Liver (tissue), 3 donors: Measurements from ENCODE around the gene GRAMD4.

Source experiments
- GABPA ChIP-seq, 2 donors: IDR thresholded peaks in 1 of 2; conservative IDR thresholded peaks in 1 of 2; 2 replicates each; pipeline ENCODE4 v1.6.1; 2016; ENCODE audit warnings: antibody characterized with exemption in 2 of 2, mild to moderate bottlenecking in 1 of 2, moderate library complexity in 1 of 2
- TF ChIP-seq, protein P1 (sequence below): fragments of 150-350 bp; IDR thresholded peaks from 2 replicates; pipeline ENCODE4 v1.5.1; 2017; ENCODE audit warnings: improper control_type of control experiment, low read depth, low read length; ENCODE audit not compliant: missing input control
- donor health status: healthy.
- donor health status: healthy.

DNA sequence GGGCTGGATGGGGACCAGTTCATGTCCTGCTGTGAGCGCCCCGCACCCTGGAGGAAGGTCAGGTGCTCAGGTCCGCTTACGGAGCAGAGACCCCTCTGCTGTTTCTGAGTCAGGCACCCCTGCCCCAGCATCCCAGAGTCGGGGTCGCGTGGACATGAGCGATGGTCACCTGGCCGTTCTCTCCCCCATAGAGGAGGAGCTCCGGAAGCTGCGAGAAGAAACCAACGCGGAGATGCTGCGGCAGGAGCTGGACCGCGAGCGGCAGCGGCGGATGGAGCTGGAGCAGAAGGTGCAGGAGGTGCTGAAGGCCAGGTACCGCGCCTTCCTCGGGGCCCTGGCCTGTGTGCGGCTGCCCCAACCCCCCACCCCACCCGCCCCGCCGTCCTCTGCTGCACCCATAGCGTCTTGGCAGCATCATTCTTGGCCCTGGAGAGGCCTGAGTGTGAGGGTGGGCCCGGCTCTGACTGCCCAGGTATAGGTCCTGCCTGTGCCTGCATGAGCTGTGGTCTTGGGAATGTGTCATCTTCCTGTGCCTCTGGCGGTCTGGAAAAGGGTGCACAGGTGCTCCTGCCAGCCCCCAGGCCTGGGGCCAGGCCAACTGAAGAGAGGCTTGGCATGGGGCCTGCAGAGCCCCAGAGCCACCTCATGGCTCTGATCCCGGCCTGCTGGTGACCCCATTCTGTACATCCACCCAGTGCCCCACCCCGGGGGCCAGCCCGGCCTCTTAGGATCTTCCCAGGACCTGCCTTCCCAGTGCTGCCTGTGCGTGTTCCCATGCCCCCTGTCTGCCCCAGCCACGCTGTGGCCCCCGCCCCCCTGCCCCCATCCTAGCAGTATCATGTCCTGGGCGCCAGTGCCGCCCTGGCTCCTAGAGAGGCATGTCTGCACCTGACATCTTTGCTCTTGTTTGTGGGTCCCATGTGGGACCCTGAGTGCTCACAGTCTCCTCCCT is 38.1 kb downstream of the GRAMD4 start:
- TF ChIP-seq, protein P1, sequence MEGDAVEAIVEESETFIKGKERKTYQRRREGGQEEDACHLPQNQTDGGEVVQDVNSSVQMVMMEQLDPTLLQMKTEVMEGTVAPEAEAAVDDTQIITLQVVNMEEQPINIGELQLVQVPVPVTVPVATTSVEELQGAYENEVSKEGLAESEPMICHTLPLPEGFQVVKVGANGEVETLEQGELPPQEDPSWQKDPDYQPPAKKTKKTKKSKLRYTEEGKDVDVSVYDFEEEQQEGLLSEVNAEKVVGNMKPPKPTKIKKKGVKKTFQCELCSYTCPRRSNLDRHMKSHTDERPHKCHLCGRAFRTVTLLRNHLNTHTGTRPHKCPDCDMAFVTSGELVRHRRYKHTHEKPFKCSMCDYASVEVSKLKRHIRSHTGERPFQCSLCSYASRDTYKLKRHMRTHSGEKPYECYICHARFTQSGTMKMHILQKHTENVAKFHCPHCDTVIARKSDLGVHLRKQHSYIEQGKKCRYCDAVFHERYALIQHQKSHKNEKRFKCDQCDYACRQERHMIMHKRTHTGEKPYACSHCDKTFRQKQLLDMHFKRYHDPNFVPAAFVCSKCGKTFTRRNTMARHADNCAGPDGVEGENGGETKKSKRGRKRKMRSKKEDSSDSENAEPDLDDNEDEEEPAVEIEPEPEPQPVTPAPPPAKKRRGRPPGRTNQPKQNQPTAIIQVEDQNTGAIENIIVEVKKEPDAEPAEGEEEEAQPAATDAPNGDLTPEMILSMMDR = no peak
- TF ChIP-seq GABPA (IDR thresholded peaks at IDR 0.05 in 1 of 2, conservative IDR thresholded peaks at IDR 0.05 in 1 of 2) = no peak
